Aorta (tissue), 5 donors: Measurements from ENCODE around the gene TMEM178B. TPM values are rescaled to one million over a fixed set of nuclear protein-coding genes. Genes with fewer than 3 reads are reported as not detected.
"Not testable (repeated sequence)": the region's sequence is repeated elsewhere in the genome, so short reads cannot be mapped to it uniquely, and the experiment has no call there.

Experiments used
- ATAC-seq: fragments of 200-7000 bp; cut with Tn5 transposase; one replicate; pipeline ENCODE4 v1.9.1; 2022; ENCODE audit warnings: moderate library complexity; ENCODE audit not compliant: low FRiP score
- DNase-seq, 2 donors: peaks; one replicate each; pipeline ENCODE4 v3.0.0-alpha.2; 2020
- H3K27ac ChIP-seq, 2 donors: one replicate each; pipeline ENCODE4 v1.5.1; 2013; ENCODE audit warnings: low read length in 2 of 2, mild to moderate bottlenecking in 2 of 2, moderate library complexity in 2 of 2, control low read depth in 1 of 2, inconsistent platforms in 1 of 2, low read depth in 1 of 2
- H3K27me3 ChIP-seq, 2 donors: one replicate each; pipeline ENCODE4 v1.6.1; 2013; ENCODE audit warnings: control low read depth in 1 of 2, low read length in 1 of 2, mild to moderate bottlenecking in 1 of 2, moderate library complexity in 1 of 2; ENCODE audit not compliant: insufficient read depth in 2 of 2, control insufficient read depth in 1 of 2
- H3K36me3 ChIP-seq, 2 donors: one replicate each; pipeline ENCODE4 v1.6.1; 2013; ENCODE audit warnings: control low read depth in 1 of 2, low read length in 1 of 2, mild to moderate bottlenecking in 1 of 2; ENCODE audit not compliant: insufficient read depth in 2 of 2, control insufficient read depth in 1 of 2
- H3K4me1 ChIP-seq, 2 donors: one replicate each; pipeline ENCODE4 v1.6.1; 2013; ENCODE audit warnings: low read length in 2 of 2, control low read depth in 1 of 2, mild to moderate bottlenecking in 1 of 2, moderate library complexity in 1 of 2; ENCODE audit not compliant: insufficient read depth in 2 of 2, control insufficient read depth in 1 of 2
- H3K4me3 ChIP-seq, 2 donors: one replicate each; pipeline ENCODE4 v1.5.1; 2013; ENCODE audit warnings: low read length in 2 of 2, control low read depth in 1 of 2, mild to moderate bottlenecking in 1 of 2
- H3K9me3 ChIP-seq: one replicate; pipeline ENCODE4 v1.6.1; 2013; ENCODE audit warnings: mild to moderate bottlenecking, low read length; ENCODE audit not compliant: control insufficient read depth
- WGBS, 2 donors: extraction: QIAGEN DNeasy Blood & Tissue Kit; methylation state at CpG; one replicate each; pipeline ENCODE4 v1.1.7; 2013; 5-methylcytosine and 5-hydroxymethylcytosine counted together
- intact Hi-C, 2 donors: fragments of 100-400 bp; cut with DNase I; formaldehyde crosslinking; loops; one replicate each; pipeline versions ENCODE4 v1.14.2 to v1.15.0; 2022
- long read RNA-seq, 2 donors: library from polyadenylated mRNA; unstranded; transcript quantifications; one replicate each; pipeline ENCODE4 v2.0.0, GENCODE V29; 2020 to 2021
- polyA plus RNA-seq, 2 donors: library from polyadenylated mRNA; stranded (reverse); fragments of 200-250 nt; gene quantifications; one replicate each; pipeline ENCODE4 v1.2.3, GENCODE V29; 2013
- total RNA-seq, 2 donors: library from RNA; stranded (reverse); fragmentation: NEBNext Ultra II Directional; extraction: Animal tissue kit (Norgen Biotek cat#: 25700); gene quantifications; one replicate each; pipeline ENCODE4 v1.2.1, GENCODE V29; 2021
- donor health status: healthy with polysubstance abuse.
- donor health status: Bipolar disorder and iron deficiency.
- donor health status: DM: no; HTN: no; CAD: no.
- donor health status: DM: no; HTN: no; CAD: no.
- donor health status: DM: yes; HTN: yes; CAD: no.

Gene TMEM178B
- total RNA-seq (under 1 TPM; 0.26 to 0.42 TPM), polyA plus RNA-seq (under 1 TPM; 0.05 to 0.13 TPM)
- long read RNA-seq, donor 1 = 0 reads
- long read RNA-seq, donor 2, partial matches to known transcripts = 0 of 2 reads
- long read RNA-seq, donor 2, other reads (novel, unspliced or antisense) = 2 of 2 reads

DNA sequence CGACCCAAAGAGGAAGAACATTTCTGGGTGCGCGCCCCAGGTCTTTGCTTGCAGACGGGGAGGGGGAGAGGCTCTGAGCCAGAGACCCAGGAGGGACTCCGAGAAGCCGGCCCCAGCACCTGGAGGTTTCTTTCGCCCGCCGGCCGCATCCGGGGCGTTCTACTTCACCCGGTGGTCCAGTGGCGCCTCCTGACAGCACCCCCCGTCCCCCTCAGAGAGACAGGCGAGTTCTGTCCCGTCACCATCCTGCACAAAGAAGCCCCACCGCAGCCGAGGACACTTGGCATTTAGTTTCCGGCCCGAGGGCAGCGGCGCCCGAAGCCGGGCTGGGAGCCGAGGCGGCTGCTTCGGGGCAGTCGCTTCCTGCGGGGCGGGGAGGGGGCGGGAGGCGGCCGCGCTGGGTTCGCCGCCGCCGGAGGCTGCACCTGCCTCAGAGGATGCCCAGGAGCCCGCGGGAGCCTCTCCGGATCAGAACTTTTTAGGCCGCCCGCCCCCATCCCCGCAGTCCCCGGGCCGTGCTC is at the start of gene TMEM178B:
TSS of gene TMEM178B (plus strand) at position 424 of the 521 bp plus-strand sequence.
- H3K9me3 ChIP-seq = no peaks in the 10 kb centered on the region
- H3K27ac ChIP-seq = no peak within 1 kb of the TSS
- 1% methylated on average over 46 to 47 of the region's 47 CpGs for WGBS, 2 donors
- H3K4me1 ChIP-seq = no peaks in the 10 kb centered on the region
- DNase-seq (no peak), ATAC-seq (no peak)
- H3K27me3 ChIP-seq = peaks cover 0 to 3% of the 10 kb centered on the region in 2 donors
- intact Hi-C loops = no loop called here
- no peaks in the 10 kb centered on the region for H3K36me3 ChIP-seq
- H3K4me3 ChIP-seq = peak within 1 kb of the TSS; percentile 37 to 65

- no peaks in the 10 kb centered on the region for H3K36me3 ChIP-seq
- peaks cover 2% of the 10 kb centered on the region for H3K9me3 ChIP-seq
- WGBS, 2 donors = 89 to 90% methylated on average over 1 of the region's 1 CpG
- ATAC-seq = no peak
- H3K4me1 ChIP-seq = no peaks in the 10 kb centered on the region
- no peak overlapping the region for H3K4me3 ChIP-seq
- DNase-seq = no peak
- H3K27ac ChIP-seq = no peak overlapping the region
- no peaks in the 10 kb centered on the region for H3K27me3 ChIP-seq
- intact Hi-C loops = no loop called here
Measured at GRCh38 chr7:141024668-141025067, 49.2 kb upstream of the TMEM178B start.

DNA sequence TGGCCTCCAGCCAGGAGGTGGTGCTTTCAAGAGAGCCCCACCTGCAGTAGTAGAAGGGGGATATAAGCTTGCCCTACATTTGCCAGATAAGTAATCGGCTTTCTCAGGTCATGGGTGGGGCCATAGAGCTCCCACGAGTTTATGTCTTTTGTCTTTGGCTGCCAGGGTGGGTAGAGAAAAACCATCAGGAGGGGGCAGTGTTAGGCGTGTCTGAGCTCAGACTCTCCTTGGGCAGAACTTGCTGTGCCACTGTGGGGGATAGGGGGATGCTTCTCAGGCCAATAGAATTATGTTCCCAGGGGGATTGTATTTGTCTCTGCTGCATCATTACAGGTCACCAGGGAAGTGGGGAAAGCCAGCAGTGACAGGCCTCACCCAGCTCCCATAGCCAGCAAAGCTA is 46.8 kb upstream of the TMEM178B start:
- ATAC-seq (no peak), DNase-seq (no peak)
- WGBS, 2 donors = 54 to 65% methylated on average over 3 of the region's 3 CpGs
- Histone ChIP-seq H3K27ac (no peak overlapping the region), H3K36me3 (no peaks in the 10 kb centered on the region), H3K4me3 (no peak overlapping the region), H3K4me1 (no peaks in the 10 kb centered on the region), H3K27me3 (no peaks in the 10 kb centered on the region), H3K9me3 (peaks cover 2% of the 10 kb centered on the region)
- intact Hi-C loops = no loop called here

- no peaks in the 10 kb centered on the region for H3K36me3 ChIP-seq
- H3K9me3 ChIP-seq = peaks cover 2% of the 10 kb centered on the region
- no peaks in the 10 kb centered on the region for H3K27me3 ChIP-seq
- ATAC-seq (no peak), DNase-seq (no peak)
- H3K4me3 ChIP-seq = no peak overlapping the region
- intact Hi-C loops = no loop called here
- no peak overlapping the region for H3K27ac ChIP-seq
- 74 to 75% methylated on average over 3 of the region's 3 CpGs for WGBS, 2 donors
- no peaks in the 10 kb centered on the region for H3K4me1 ChIP-seq
Measured at GRCh38 chr7:141028767-141029166, 45.1 kb upstream of the TMEM178B start.

DNA sequence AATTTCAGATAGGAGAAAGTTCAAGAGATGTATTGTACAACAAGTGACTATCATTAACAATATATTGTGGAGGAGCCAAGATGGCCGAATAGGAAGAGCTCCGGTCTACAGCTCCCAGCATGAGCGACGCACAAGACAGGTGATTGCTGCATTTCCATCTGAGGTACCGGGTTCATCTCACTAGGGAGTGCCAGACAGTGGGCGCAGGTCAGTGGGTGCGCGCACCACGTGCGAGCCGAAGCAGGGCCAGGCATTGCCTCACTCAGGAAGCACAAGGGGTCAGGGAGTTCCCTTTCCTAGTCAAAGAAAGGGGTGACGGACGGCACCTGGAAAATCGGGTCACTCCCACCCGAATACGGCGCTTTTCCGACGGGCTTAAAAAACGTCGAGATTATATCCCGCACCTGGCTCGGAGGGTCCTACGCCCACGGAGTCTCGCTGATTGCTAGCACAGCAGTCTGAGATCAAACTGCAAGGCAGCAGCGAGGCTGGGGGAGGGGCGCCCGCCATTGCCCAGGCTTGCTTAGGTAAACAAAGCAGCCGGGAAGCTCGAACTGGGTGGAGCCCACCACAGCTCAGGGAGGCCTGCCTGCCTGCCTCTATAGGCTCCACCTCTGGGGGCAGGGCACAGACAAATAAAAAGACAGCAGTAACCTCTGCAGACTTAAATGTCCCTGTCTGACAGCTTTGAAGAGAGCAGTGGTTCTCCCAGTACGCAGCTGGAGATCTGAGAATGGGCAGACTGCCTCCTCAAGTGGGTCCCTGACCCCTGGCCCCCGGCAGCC is 41.1 kb upstream of the TMEM178B start:
- H3K27me3 ChIP-seq, H3K9me3 ChIP-seq, intact Hi-C loops, DNase-seq, ATAC-seq, H3K4me3 ChIP-seq, H3K36me3 ChIP-seq, H3K4me1 ChIP-seq, H3K27ac ChIP-seq: not testable (repeated sequence)
- WGBS, 2 donors = 78% methylated on average over 27 to 30 of the region's 33 CpGs

GRCh38 chr7:141038100-141038499 is 35.8 kb upstream of the TMEM178B start:
- H3K27me3 ChIP-seq, H3K9me3 ChIP-seq, intact Hi-C loops, H3K36me3 ChIP-seq, ATAC-seq, H3K4me1 ChIP-seq, DNase-seq, H3K4me3 ChIP-seq, H3K27ac ChIP-seq: not testable (repeated sequence)
- WGBS, 2 donors = 88 to 97% methylated on average over 2 to 3 of the region's 3 CpGs

- no peaks in the 10 kb centered on the region for H3K27me3 ChIP-seq
- DNase-seq (no peak), ATAC-seq (no peak)
- WGBS, 2 donors = 68 to 72% methylated on average over 3 of the region's 3 CpGs
- H3K4me3 ChIP-seq = no peak overlapping the region
- no peak overlapping the region for H3K27ac ChIP-seq
- no peaks in the 10 kb centered on the region for H3K36me3 ChIP-seq
- H3K4me1 ChIP-seq = no peaks in the 10 kb centered on the region
- H3K9me3 ChIP-seq = no peaks in the 10 kb centered on the region
- intact Hi-C loops = no loop called here
Measured at GRCh38 chr7:141039376-141039775, 34.5 kb upstream of the TMEM178B start.

- DNase-seq = no peak
- no peaks in the 10 kb centered on the region for H3K4me1 ChIP-seq
- no peak overlapping the region for H3K4me3 ChIP-seq
- H3K36me3 ChIP-seq = no peaks in the 10 kb centered on the region
- intact Hi-C loops = no loop called here
- ATAC-seq = no peak
- WGBS, 2 donors = 84% methylated on average over 14 of the region's 14 CpGs
- H3K27ac ChIP-seq = no peak overlapping the region
- H3K27me3 ChIP-seq = no peaks in the 10 kb centered on the region
- H3K9me3 ChIP-seq = no peaks in the 10 kb centered on the region
Measured at GRCh38 chr7:141042222-141043193, 31.4 kb upstream of the TMEM178B start.
